Breast epithelium (tissue), 3 donors: ENCODE measurements around the gene TLCD3A.

Experiments
- CTCF ChIP-seq, 3 donors: fragments of 450-650 bp; IDR thresholded peaks; one replicate each; pipeline ENCODE4 v1.5.1; 2016 to 2017; ENCODE audit warnings: antibody characterized with exemption in 3 of 3, mild to moderate bottlenecking in 3 of 3, moderate library complexity in 3 of 3
- POLR2A ChIP-seq: fragments of 450-650 bp; IDR thresholded peaks from one replicate; pipeline ENCODE4 v1.6.1; 2016; ENCODE audit warnings: antibody characterized with exemption, mild to moderate bottlenecking, moderate library complexity
- POLR2AphosphoS5 ChIP-seq, 3 donors: sonication (generic); formaldehyde crosslinking; IDR thresholded peaks; one replicate each; pipeline ENCODE4 v1.6.1; 2017; ENCODE audit warnings: antibody characterized with exemption in 3 of 3

- TF ChIP-seq CTCF (IDR thresholded peaks at IDR 0.05) (no peak), POLR2A (no peak), POLR2AphosphoS5 (IDR thresholded peaks at IDR 0.05) (no peak)
Measured at GRCh38 chr17:791829-792228, 59.4 kb downstream of the TLCD3A start.
